HG03064 (cell line): ENCODE measurements around the gene PALMD.

Experiments
- ATAC-seq: cut with Tn5 transposase; IDR thresholded peaks from one replicate; pipeline ENCODE4 v1.9.1; 2021; ENCODE audit warnings: low read depth; ENCODE audit not compliant: unreplicated experiment

Gene PALMD

GRCh38 chr1:99682291-99682751 lies 36.4 kb downstream of the PALMD start:
- no peak for ATAC-seq

GRCh38 chr1:99685516-99686180 lies 39.7 kb downstream of the PALMD start:
- no peak for ATAC-seq

GRCh38 chr1:99691175-99691574 lies 45.3 kb downstream of the PALMD start:
- ATAC-seq, result no peak

GRCh38 chr1:99696616-99697015 lies 50.7 kb downstream of the PALMD start:
- ATAC-seq, result no peak

- ATAC-seq, result no peak
Observed at GRCh38 chr1:99697580-99697979, 51.7 kb downstream of the PALMD start.

GRCh38 chr1:99700020-99700419 lies 54.1 kb downstream of the PALMD start:
- no peak for ATAC-seq

GRCh38 chr1:99702221-99702620 lies 56.3 kb downstream of the PALMD start:
- no peak for ATAC-seq

- ATAC-seq, result no peak
Observed at GRCh38 chr1:99704356-99704816, 58.5 kb downstream of the PALMD start.

- ATAC-seq, result no peak
Observed at GRCh38 chr1:99705385-99705784, 59.5 kb downstream of the PALMD start.

- ATAC-seq, result no peak
Observed at GRCh38 chr1:99707535-99708142, 61.7 kb downstream of the PALMD start.

GRCh38 chr1:99710994-99711393 lies 65.1 kb downstream of the PALMD start:
- ATAC-seq, result no peak

GRCh38 chr1:99713006-99713405 lies 67.1 kb downstream of the PALMD start:
- no peak for ATAC-seq

- ATAC-seq, result no peak
Observed at GRCh38 chr1:99717005-99717404, 71.1 kb downstream of the PALMD start.

- ATAC-seq, result no peak
Observed at GRCh38 chr1:99723251-99723650, 77.3 kb downstream of the PALMD start.

- ATAC-seq, result no peak
Observed at GRCh38 chr1:99725996-99726395, 80.1 kb downstream of the PALMD start.

GRCh38 chr1:99726407-99726806 lies 80.5 kb downstream of the PALMD start:
- ATAC-seq, result no peak

GRCh38 chr1:99726818-99727217 lies 80.9 kb downstream of the PALMD start:
- ATAC-seq, result no peak

- no peak for ATAC-seq
Observed at GRCh38 chr1:99727575-99728185, 81.8 kb downstream of the PALMD start.

GRCh38 chr1:99728494-99729235 lies 82.8 kb downstream of the PALMD start:
- no peak for ATAC-seq

GRCh38 chr1:99731384-99731783 lies 85.5 kb downstream of the PALMD start:
- no peak for ATAC-seq

GRCh38 chr1:99735852-99736251 lies 89.9 kb downstream of the PALMD start:
- no peak for ATAC-seq
